Trophoblast cell (in vitro differentiated cells and primary cell): ENCODE data around the gene KDM5B.

Experiments
- DNase-seq, 2 donors: peaks; one replicate each; pipeline ENCODE4 v3.0.0-alpha.2; 2016
- H2AFZ ChIP-seq: 2 replicates; pipeline ENCODE4 v1.6.1; 2013; ENCODE audit warnings: low read length, moderate library complexity, mild to moderate bottlenecking; ENCODE audit not compliant: insufficient read depth, poor library complexity
- H2AK5ac ChIP-seq: 2 replicates; pipeline ENCODE4 v1.6.1; 2013; ENCODE audit warnings: mild to moderate bottlenecking, low read length
- H2BK120ac ChIP-seq: 2 replicates; pipeline ENCODE4 v1.6.1; 2013; ENCODE audit warnings: low read length, mild to moderate bottlenecking, moderate library complexity; ENCODE audit not compliant: insufficient read depth, poor library complexity
- H2BK12ac ChIP-seq: 2 replicates; pipeline ENCODE4 v1.6.1; 2013; ENCODE audit warnings: mild to moderate bottlenecking, low read length, moderate library complexity
- H2BK5ac ChIP-seq: 2 replicates; pipeline ENCODE4 v1.6.1; 2013; ENCODE audit warnings: low read length, low read depth, moderate library complexity, mild to moderate bottlenecking; ENCODE audit not compliant: poor library complexity
- H3K14ac ChIP-seq: 2 replicates; pipeline ENCODE4 v1.6.1; 2013; ENCODE audit warnings: mild to moderate bottlenecking, low read length
- H3K18ac ChIP-seq: 2 replicates; pipeline ENCODE4 v1.6.1; 2013; ENCODE audit warnings: mild to moderate bottlenecking, low read length
- H3K23ac ChIP-seq: 2 replicates; pipeline ENCODE4 v1.6.1; 2013; ENCODE audit warnings: low read length
- H3K27ac ChIP-seq: 2 replicates; pipeline ENCODE4 v1.5.1; 2013; ENCODE audit warnings: low read depth, mild to moderate bottlenecking, inconsistent platforms, low read length, moderate library complexity
- H3K27me3 ChIP-seq: 2 replicates; pipeline ENCODE4 v1.6.1; 2013; ENCODE audit warnings: inconsistent platforms, mild to moderate bottlenecking, low read length, moderate library complexity; ENCODE audit not compliant: insufficient read depth
- H3K36me3 ChIP-seq, 2 experiments: 1 replicate in 1 of 2; 2 replicates in 1 of 2; pipeline ENCODE4 v1.6.1; 2013; ENCODE audit warnings: low read length in 2 of 2, mild to moderate bottlenecking in 2 of 2, moderate library complexity in 1 of 2; ENCODE audit not compliant: insufficient read depth in 2 of 2, control insufficient read depth in 1 of 2
- H3K4ac ChIP-seq: 2 replicates; pipeline ENCODE4 v1.6.1; 2013; ENCODE audit warnings: low read depth, mild to moderate bottlenecking, low read length, moderate library complexity
- H3K4me1 ChIP-seq, 2 experiments: 1 replicate in 1 of 2; 2 replicates in 1 of 2; pipeline ENCODE4 v1.6.1; 2013; ENCODE audit warnings: low read length in 2 of 2, mild to moderate bottlenecking in 2 of 2, moderate library complexity in 1 of 2; ENCODE audit not compliant: insufficient read depth in 2 of 2, control insufficient read depth in 1 of 2
- H3K4me2 ChIP-seq: 2 replicates; pipeline ENCODE4 v1.6.1; 2013; ENCODE audit warnings: inconsistent platforms, mild to moderate bottlenecking, low read length, moderate library complexity
- H3K4me3 ChIP-seq: 2 replicates; pipeline ENCODE4 v1.5.1; 2013; ENCODE audit warnings: mild to moderate bottlenecking, low read depth, low read length, inconsistent platforms
- H3K79me1 ChIP-seq: one replicate; pipeline ENCODE4 v1.6.1; 2013; ENCODE audit warnings: low read length
- H3K79me2 ChIP-seq: 2 replicates; pipeline ENCODE4 v1.6.1; 2013; ENCODE audit warnings: low read length, mild to moderate bottlenecking; ENCODE audit not compliant: control insufficient read depth, insufficient read depth, poor library complexity
- H3K9ac ChIP-seq: 2 replicates; pipeline ENCODE4 v1.6.1; 2013; ENCODE audit warnings: mild to moderate bottlenecking, low read length
- H3K9me3 ChIP-seq: 2 replicates; pipeline ENCODE4 v1.6.1; 2013; ENCODE audit warnings: low read depth, mild to moderate bottlenecking, control low read depth, inconsistent platforms, low read length; ENCODE audit not compliant: insufficient read depth
- H4K12ac ChIP-seq: 2 replicates; pipeline ENCODE4 v1.6.1; 2013; ENCODE audit warnings: low read depth, mild to moderate bottlenecking, low read length, moderate library complexity
- H4K8ac ChIP-seq: 2 replicates; pipeline ENCODE4 v1.6.1; 2013; ENCODE audit warnings: low read depth, mild to moderate bottlenecking, low read length, moderate library complexity
- H4K91ac ChIP-seq: one replicate; pipeline ENCODE4 v1.6.1; 2013; ENCODE audit warnings: low read depth, mild to moderate bottlenecking, low read length, moderate library complexity
- WGBS: extraction: QIAGEN DNeasy Blood & Tissue Kit; methylation state at CpG from one replicate; pipeline ENCODE4 v1.1.7; 2013; ENCODE audit warnings: missing lambda C conversion rate; ENCODE audit not compliant: insufficient read length, insufficient coverage; ENCODE audit errors: extremely low coverage; 5-methylcytosine and 5-hydroxymethylcytosine counted together

KDM5B gene

DNA sequence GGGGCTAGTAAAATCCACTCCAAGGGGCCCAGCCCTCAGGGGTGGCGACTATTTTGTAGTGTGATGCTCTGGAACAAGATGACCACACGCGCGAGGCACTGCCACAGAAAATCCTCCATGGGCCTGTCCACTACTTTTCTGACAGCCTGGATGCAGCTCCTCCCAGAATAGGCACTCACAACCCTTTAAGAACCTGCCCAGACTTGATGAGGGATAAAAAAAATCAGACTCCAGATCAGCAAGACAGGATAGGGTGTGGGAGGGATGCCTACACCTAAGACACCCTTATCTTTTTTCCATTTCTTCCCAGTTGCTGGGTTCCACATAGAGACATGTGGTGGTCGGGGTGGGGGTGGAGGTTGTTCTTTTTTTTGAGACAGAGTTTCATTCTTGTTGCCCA lies 36.0 kb upstream of the KDM5B start:
- no CpG with 5 or more reads among the region's 5 CpGs for WGBS
- no peak overlapping the region for H3K9ac ChIP-seq

GRCh38 chr1:202843081-202843480 lies 34.9 kb upstream of the KDM5B start:
- no peak overlapping the region for H3K23ac ChIP-seq
- no peak overlapping the region for H2AK5ac ChIP-seq
- H4K8ac ChIP-seq: no peak overlapping the region
- H3K4me3 ChIP-seq: no peak overlapping the region
- H2BK5ac ChIP-seq: no peak overlapping the region
- H3K4ac ChIP-seq: no peak overlapping the region
- no peak overlapping the region for H3K14ac ChIP-seq
- no peaks in the 10 kb centered on the region for H3K9me3 ChIP-seq
- H4K12ac ChIP-seq: no peak overlapping the region
- H3K9ac ChIP-seq: no peak overlapping the region
- no peaks in the 10 kb centered on the region for H3K27me3 ChIP-seq
- no peaks in the 10 kb centered on the region for H3K36me3 ChIP-seq
- no peak overlapping the region for H2BK12ac ChIP-seq
- H3K18ac ChIP-seq: no peak overlapping the region
- H3K79me1 ChIP-seq: no peaks in the 10 kb centered on the region
- H3K4me1 ChIP-seq: peaks cover 4 to 6% of the 10 kb centered on the region in 2 experiments
- no peak overlapping the region for H2BK120ac ChIP-seq
- no peak for DNase-seq
- H3K27ac ChIP-seq: no peak overlapping the region
- H4K91ac ChIP-seq: no peak overlapping the region
- no peak overlapping the region for H3K4me2 ChIP-seq
- H3K79me2 ChIP-seq: no peaks in the 10 kb centered on the region
- no peak overlapping the region for H2AFZ ChIP-seq
- no CpG with 5 or more reads among the region's 11 CpGs for WGBS

More for the DNA sequence above, 36.0 kb upstream of the KDM5B start:
- Histone ChIP-seq H2AFZ (no peak overlapping the region), H3K14ac (no peak overlapping the region), H3K79me2 (no peaks in the 10 kb centered on the region), H3K79me1 (no peaks in the 10 kb centered on the region), H2BK5ac (no peak overlapping the region), H2BK120ac (no peak overlapping the region), H3K4me3 (no peak overlapping the region), H3K23ac (no peak overlapping the region), H3K4me1 (peaks cover 4 to 6% of the 10 kb centered on the region in 2 experiments), H3K4ac (no peak overlapping the region), H3K27me3 (no peaks in the 10 kb centered on the region), H3K4me2 (no peak overlapping the region), H2AK5ac (no peak overlapping the region), H4K91ac (no peak overlapping the region), H3K9me3 (no peaks in the 10 kb centered on the region), H3K36me3 (no peaks in the 10 kb centered on the region), H3K18ac (no peak overlapping the region), H4K8ac (no peak overlapping the region), H3K27ac (no peak overlapping the region), H4K12ac (no peak overlapping the region), H2BK12ac (no peak overlapping the region)
- no peak for DNase-seq

DNA sequence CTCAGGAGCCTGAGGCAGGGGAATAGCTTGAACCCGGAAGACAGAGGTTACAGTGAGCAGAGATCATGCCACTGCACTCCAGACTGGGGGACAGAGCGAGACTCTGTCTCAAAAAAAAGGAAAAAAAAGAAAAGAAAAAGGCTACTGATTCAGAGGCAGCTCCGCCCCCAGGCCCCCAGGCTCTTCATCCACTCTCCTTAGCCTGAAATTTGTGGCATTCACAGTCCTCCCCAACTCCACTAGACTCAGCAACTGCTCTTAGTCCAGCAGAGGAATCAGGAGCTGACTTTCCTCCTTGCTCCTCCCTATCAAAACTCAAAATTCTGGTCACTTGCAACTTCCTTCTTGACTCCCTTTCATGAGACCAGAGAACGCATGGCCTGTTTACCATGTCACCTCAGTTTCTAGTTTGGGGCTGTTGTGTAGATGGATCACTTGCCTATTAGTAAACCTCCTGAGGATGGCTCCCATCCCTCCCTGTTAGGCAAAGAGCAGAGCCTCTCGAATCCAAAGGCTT lies 29.6 kb upstream of the KDM5B start:
- no peaks in the 10 kb centered on the region for H3K27me3 ChIP-seq
- H3K79me1 ChIP-seq: peaks cover 13% of the 10 kb centered on the region
- H2AK5ac ChIP-seq: no peak overlapping the region
- no peaks in the 10 kb centered on the region for H3K9me3 ChIP-seq
- no peaks in the 10 kb centered on the region for H3K79me2 ChIP-seq
- no peak overlapping the region for H2BK120ac ChIP-seq
- no CpG with 5 or more reads among the region's 5 CpGs for WGBS
- H3K4me2 ChIP-seq: no peak overlapping the region
- H3K4me1 ChIP-seq: peaks cover 15 to 23% of the 10 kb centered on the region in 2 experiments
- H2BK12ac ChIP-seq: no peak overlapping the region
- no peak overlapping the region for H4K12ac ChIP-seq
- H2AFZ ChIP-seq: no peak overlapping the region
- DNase-seq: peak in 1 of 2 donors; percentile 57
- H3K4me3 ChIP-seq: no peak overlapping the region
- no peak overlapping the region for H4K91ac ChIP-seq
- no peak overlapping the region for H3K23ac ChIP-seq
- H4K8ac ChIP-seq: no peak overlapping the region
- H3K4ac ChIP-seq: no peak overlapping the region
- H3K27ac ChIP-seq: no peak overlapping the region
- H3K18ac ChIP-seq: no peak overlapping the region
- no peak overlapping the region for H2BK5ac ChIP-seq
- no peak overlapping the region for H3K14ac ChIP-seq
- no peak overlapping the region for H3K9ac ChIP-seq
- H3K36me3 ChIP-seq: no peaks in the 10 kb centered on the region

GRCh38 chr1:202836623-202837403 lies 28.6 kb upstream of the KDM5B start:
- Histone ChIP-seq H4K8ac (peak overlapping the region; percentile 23), H3K14ac (peak overlapping the region; percentile 67), H3K9me3 (no peaks in the 10 kb centered on the region), H3K23ac (no peak overlapping the region), H4K12ac (peak overlapping the region; percentile 51), H2AK5ac (no peak overlapping the region), H2BK12ac (peak overlapping the region; percentile 55), H2BK120ac (peak overlapping the region; percentile 59), H3K18ac (peak overlapping the region; percentile 67), H2BK5ac (no peak overlapping the region), H3K79me2 (no peaks in the 10 kb centered on the region), H3K4me1 (peaks cover 15 to 23% of the 10 kb centered on the region in 2 experiments), H3K27me3 (no peaks in the 10 kb centered on the region), H3K4me3 (no peak overlapping the region), H3K9ac (no peak overlapping the region), H3K4ac (peak overlapping the region; percentile 49), H3K27ac (peak overlapping the region; percentile 54), H2AFZ (peak overlapping the region; percentile 59), H3K79me1 (peaks cover 13% of the 10 kb centered on the region), H3K4me2 (no peak overlapping the region), H3K36me3 (no peaks in the 10 kb centered on the region), H4K91ac (peak overlapping the region; percentile 94)
- peak; percentile 93 to 99 for DNase-seq
- WGBS: no CpG with 5 or more reads among the region's 5 CpGs
